22Rv1 (cell line): Measurements from ENCODE around the gene CPOX.

Experiments
- ZFX ChIP-seq: fragments of 450-650 bp; IDR thresholded peaks from 2 replicates; pipeline ENCODE4 v1.6.1; 2017; ENCODE audit warnings: antibody characterized with exemption, borderline replicate concordance
- TF ChIP-seq, protein P1 (sequence below): fragments of 450-650 bp; IDR thresholded peaks from 2 replicates; pipeline ENCODE4 v1.5.1; 2017; ENCODE audit warnings: mild to moderate bottlenecking

DNA sequence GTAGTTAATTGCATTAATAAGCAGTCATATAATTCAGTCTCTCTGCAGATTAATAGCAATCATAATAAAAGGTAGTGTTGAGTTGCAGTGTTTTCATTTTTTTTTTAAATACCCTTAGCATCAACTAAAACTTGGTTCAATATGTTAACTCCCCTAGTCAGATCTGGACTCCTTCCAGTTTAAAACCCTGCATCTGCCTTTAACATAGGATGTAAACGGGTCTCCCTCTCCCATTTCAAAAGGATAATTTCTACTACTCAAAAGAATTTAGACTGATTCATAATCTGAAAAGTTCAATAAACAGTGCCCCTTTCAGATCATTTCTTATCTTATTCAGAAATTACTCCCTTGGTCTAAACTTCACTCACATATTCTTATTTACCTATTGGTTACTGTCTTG is 11.4 kb downstream of the CPOX start:
- TF ChIP-seq, protein P1, sequence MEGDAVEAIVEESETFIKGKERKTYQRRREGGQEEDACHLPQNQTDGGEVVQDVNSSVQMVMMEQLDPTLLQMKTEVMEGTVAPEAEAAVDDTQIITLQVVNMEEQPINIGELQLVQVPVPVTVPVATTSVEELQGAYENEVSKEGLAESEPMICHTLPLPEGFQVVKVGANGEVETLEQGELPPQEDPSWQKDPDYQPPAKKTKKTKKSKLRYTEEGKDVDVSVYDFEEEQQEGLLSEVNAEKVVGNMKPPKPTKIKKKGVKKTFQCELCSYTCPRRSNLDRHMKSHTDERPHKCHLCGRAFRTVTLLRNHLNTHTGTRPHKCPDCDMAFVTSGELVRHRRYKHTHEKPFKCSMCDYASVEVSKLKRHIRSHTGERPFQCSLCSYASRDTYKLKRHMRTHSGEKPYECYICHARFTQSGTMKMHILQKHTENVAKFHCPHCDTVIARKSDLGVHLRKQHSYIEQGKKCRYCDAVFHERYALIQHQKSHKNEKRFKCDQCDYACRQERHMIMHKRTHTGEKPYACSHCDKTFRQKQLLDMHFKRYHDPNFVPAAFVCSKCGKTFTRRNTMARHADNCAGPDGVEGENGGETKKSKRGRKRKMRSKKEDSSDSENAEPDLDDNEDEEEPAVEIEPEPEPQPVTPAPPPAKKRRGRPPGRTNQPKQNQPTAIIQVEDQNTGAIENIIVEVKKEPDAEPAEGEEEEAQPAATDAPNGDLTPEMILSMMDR = no peak
- TF ChIP-seq ZFX = no peak
